Stimulated activated CD8-positive, alpha-beta memory T cell treated with anti-CD3 and anti-CD28 coated beads, Interleukin-4, amount 100 ng/mL, for 24 hours (primary cell): ENCODE data around the gene CLDN14.

Source experiments
- DNase-seq: peaks from one replicate; pipeline ENCODE4 v3.0.0-alpha.2; 2020; ENCODE audit warnings: low read depth

The CLDN14 gene, protein sequence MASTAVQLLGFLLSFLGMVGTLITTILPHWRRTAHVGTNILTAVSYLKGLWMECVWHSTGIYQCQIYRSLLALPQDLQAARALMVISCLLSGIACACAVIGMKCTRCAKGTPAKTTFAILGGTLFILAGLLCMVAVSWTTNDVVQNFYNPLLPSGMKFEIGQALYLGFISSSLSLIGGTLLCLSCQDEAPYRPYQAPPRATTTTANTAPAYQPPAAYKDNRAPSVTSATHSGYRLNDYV

GRCh38 chr21:36479415-36480402 is at the start of gene CLDN14:
TSS of gene CLDN14 (minus strand) at chr21:36480122. CDS start at chr21:36461695, 18,427 bp downstream.
- no peak for DNase-seq

DNA sequence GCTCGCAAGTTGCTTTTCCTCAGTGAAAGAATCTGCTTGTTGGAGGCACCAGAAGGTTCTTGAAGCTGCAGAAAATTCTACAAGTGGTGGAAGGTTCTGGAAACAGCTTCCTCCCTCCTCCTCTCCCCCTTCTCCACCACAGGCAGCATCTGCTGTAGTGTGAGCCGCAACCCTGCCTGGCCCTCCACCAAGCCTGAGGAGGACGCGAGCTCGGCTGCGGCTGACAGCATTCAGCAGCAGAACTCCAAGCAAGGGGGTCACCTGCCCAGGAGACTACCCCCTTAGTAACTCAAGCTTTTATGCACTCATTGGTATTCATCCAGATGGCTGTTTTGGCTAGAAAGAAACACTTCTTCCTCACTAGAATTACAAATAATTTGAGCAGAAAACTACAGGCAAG is 48.8 kb upstream of the CLDN14 start:
- DNase-seq: no peak

DNA sequence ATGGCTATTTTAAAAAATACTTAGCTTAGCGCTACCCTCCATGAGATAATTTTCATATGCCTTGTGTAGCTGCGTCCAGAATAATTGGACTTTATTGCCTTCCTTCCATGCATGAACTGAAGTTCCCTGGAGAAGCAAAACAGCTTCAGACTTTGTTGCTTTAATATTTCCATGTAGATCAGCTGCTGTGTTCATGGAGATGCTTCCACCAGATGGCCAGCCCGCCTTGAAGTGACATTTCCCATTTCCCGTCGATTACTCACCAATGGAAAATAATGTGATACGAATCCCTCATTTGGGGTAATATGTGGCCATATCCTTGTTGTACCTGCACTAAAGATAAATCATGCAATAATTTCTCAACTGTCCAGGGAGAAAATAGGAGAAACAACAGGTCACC is 47.4 kb upstream of the CLDN14 start:
- no peak for DNase-seq

- DNase-seq: no peak
These were observed 46.2 kb upstream of the CLDN14 start for GRCh38 chr21:36526104-36526503.

GRCh38 chr21:36524477-36524876 is 44.6 kb upstream of the CLDN14 start:
- DNase-seq: no peak

GRCh38 chr21:36522219-36522808 is 42.4 kb upstream of the CLDN14 start:
- DNase-seq: no peak

DNA sequence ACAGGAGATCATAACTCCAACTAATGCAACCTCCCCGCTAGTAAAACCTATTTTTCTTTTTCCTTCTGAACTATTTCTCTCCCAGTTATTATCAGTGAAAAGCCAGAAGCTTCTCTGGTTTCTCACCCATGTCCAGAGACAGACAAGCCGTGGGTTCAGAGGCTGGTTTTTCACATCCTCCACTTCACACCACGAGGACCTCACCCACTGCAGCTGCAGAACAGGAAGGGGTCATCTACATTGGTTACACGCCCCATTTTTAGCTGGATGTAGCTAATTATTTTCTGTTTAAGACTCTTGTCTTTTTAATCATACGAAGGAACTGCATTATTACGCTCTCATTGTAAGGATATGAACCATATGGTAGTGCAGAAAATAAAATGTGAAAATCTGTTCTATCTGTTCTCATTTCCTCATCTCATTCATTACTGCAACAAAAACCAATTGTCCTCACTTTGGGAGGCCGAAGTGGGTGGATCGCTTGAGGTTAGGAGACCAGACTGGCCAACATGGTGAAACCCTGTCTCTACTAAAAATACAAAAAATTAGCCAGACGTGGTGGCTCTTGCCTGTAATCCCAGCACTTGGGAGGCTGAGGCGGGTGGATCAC is 39.1 kb upstream of the CLDN14 start:
- DNase-seq: no peak

DNA sequence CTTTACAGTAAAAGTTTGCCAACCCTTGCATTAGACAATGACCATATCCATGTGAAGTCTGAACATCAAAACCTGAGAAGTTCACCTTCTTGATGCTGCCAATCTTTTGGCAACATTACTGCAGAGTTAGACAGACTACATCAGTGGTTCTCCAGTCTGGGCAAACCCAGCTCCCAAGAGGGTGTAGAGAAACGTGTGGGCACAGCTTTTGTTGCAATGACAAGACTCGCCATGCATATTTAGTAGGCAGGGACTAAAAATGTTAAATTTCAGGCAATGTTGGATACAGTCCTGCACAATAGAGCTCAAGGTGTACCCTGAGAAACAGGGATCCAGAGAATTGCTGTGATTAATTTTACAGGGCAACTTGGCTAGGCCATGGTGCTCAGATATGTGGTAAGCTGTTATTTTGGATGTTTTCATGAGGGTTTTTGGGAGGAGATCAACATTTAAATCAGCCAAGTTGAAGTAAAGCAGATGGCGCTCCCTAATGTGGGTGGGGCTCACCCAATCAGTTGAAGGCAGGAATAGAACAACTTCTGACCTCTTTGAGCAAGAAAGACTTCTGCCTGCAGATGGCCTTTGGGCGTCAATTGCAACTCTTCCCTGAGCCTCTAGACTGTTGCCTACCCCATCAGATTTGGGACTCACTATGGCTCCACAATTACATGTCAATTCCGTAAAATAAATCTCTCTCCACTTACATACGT is 37.6 kb upstream of the CLDN14 start:
- DNase-seq: no peak

GRCh38 chr21:36516281-36516680 is 36.4 kb upstream of the CLDN14 start:
- no peak for DNase-seq

- no peak for DNase-seq
These were observed 33.5 kb upstream of the CLDN14 start for GRCh38 chr21:36513430-36513829.

- DNase-seq: no peak
These were observed 33.0 kb upstream of the CLDN14 start for GRCh38 chr21:36512971-36513370.

GRCh38 chr21:36511484-36512220 is 31.7 kb upstream of the CLDN14 start:
- no peak for DNase-seq

- DNase-seq: no peak
These were observed 31.0 kb upstream of the CLDN14 start for GRCh38 chr21:36510911-36511310.

- no peak for DNase-seq
These were observed 30.2 kb upstream of the CLDN14 start for GRCh38 chr21:36509973-36510664.

GRCh38 chr21:36508948-36509347 is 29.0 kb upstream of the CLDN14 start:
- no peak for DNase-seq

DNA sequence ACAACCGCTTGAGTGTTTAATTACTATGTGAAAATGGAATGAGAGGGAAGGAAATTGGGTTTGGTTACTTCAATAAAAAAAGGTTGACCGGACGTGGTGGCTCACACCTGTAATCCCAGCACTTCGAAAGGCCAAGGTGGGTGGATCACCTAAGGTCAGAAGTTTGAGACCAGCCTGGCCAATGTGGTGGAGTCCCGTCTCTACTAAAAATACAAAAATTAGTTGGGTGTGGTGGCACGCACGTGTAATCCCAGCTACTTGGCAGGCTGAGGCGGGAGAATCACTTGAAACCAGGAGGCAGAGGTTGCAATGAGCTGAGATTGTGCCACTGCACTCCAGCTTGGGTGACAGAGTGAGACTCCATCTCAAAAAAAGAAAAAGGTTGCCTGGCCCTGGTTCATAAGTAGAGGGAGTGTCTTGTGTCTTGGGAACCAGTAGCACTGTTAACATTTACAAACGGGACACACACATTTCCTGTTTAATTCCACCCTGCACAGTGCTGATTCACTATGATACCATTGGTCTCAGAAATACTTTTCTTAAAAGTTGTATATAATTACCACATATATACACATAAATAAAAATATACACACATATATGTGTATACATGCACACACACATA is 27.6 kb upstream of the CLDN14 start:
- DNase-seq: no peak

DNA sequence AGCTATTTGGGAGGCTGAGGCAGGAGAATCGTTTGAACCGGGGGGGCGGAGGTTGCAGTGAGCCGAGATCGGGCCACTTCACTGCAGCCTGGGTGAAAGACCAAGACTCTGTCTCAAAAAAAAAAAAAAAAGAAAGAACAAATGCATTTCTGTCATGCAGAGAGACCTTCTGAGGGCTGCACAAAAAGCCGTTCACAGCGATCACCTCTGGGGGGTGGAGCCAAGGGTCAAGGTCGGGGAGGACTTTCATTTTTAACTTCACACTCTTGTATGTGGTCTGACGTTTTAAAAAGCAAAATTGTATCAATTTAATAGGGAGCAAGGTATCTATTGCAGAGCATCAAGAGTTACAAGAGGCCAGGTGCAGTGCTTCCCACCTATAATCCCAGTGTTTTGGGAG is 26.6 kb upstream of the CLDN14 start:
- DNase-seq: no peak

GRCh38 chr21:36504067-36505058 is 24.4 kb upstream of the CLDN14 start:
- no peak for DNase-seq

DNA sequence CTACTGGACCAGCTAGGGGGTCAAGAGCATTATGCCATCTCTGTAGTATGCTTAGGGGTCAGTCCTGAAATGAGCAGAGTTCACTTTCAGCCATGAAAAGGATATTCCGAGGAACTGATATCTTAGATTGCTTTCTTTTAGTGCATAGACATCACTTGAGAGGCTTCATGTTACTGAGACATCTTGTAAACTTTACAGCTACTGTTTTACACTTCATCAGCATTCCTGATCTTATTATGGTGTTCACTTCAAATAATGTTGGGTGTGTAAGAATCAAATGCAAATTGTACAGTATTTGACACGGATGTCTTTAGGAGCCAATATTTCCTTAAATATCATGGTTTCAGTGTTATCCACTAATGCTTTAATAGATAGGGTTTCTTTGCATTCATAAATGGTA is 22.4 kb upstream of the CLDN14 start:
- no peak for DNase-seq
